Esophagus squamous epithelium (tissue), 4 donors: ENCODE measurements around the gene STK32C.

ENCODE experiments used
- POLR2A ChIP-seq, 4 donors: fragments of 450-650 bp; IDR thresholded peaks; one replicate each; pipeline ENCODE4 v1.6.1; 2017; ENCODE audit warnings: antibody characterized with exemption in 4 of 4, mild to moderate bottlenecking in 4 of 4, moderate library complexity in 3 of 4
- TF ChIP-seq, protein P1 (sequence below), 6 experiments: fragments of 450-650 bp in 4 of 6; fragments of 200-600 bp in 2 of 6; sonication (generic) in 2 of 6; IDR thresholded peaks; one replicate each; pipeline ENCODE4 v1.5.1; 2016 to 2019; ENCODE audit warnings: antibody characterized with exemption in 6 of 6, mild to moderate bottlenecking in 4 of 6, moderate library complexity in 4 of 6

- TF ChIP-seq, protein P1, sequence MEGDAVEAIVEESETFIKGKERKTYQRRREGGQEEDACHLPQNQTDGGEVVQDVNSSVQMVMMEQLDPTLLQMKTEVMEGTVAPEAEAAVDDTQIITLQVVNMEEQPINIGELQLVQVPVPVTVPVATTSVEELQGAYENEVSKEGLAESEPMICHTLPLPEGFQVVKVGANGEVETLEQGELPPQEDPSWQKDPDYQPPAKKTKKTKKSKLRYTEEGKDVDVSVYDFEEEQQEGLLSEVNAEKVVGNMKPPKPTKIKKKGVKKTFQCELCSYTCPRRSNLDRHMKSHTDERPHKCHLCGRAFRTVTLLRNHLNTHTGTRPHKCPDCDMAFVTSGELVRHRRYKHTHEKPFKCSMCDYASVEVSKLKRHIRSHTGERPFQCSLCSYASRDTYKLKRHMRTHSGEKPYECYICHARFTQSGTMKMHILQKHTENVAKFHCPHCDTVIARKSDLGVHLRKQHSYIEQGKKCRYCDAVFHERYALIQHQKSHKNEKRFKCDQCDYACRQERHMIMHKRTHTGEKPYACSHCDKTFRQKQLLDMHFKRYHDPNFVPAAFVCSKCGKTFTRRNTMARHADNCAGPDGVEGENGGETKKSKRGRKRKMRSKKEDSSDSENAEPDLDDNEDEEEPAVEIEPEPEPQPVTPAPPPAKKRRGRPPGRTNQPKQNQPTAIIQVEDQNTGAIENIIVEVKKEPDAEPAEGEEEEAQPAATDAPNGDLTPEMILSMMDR (IDR thresholded peaks at IDR 0.05), result no peak
- no peak for TF ChIP-seq POLR2A (IDR thresholded peaks at IDR 0.05)
These were observed 36.1 kb downstream of the STK32C start for GRCh38 chr10:132271458-132272230.
